ENCODE data around the gene CT47C1.

DNA sequence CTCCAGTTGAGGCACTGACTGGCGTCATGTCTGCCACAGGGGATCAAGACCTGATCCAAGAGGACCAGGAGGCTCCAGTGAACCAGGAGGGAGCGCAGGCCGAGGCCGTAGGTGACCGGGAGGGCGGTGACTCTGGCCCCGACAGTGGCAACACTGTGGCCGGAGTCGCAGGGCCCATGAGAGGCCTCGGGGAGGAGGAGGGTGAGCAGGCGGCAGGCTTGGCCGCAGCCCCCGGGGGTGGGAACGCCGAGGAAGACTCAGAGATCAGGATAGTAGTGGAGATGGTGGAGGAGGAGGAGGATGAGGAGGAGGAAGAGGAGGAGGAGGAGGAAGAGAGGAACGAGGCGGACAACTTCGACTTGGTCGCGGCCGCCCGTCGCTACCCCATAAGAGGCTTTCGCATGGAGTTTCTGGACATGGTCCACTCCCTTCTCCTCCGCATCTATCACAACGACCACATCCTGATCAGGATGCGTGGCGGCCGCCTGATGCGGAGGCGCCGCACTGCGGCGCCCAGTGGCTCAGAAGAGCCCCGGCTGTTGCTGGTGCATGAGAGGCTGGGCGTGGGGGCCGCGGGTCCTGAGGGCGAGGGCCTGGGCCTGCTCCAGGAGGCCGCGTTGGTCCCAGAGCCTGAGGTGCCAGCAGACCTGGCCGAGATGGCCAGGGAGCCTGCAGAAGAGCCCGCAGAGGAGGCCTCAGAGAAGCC is 560 bp downstream of the CT47C1 start:
- TF ChIP-seq, protein P1, sequence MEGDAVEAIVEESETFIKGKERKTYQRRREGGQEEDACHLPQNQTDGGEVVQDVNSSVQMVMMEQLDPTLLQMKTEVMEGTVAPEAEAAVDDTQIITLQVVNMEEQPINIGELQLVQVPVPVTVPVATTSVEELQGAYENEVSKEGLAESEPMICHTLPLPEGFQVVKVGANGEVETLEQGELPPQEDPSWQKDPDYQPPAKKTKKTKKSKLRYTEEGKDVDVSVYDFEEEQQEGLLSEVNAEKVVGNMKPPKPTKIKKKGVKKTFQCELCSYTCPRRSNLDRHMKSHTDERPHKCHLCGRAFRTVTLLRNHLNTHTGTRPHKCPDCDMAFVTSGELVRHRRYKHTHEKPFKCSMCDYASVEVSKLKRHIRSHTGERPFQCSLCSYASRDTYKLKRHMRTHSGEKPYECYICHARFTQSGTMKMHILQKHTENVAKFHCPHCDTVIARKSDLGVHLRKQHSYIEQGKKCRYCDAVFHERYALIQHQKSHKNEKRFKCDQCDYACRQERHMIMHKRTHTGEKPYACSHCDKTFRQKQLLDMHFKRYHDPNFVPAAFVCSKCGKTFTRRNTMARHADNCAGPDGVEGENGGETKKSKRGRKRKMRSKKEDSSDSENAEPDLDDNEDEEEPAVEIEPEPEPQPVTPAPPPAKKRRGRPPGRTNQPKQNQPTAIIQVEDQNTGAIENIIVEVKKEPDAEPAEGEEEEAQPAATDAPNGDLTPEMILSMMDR (IDR thresholded peaks at IDR 0.05; ENCODE audit: borderline replicate concordance, extremely low read depth, low read length, poor library complexity, severe bottlenecking): no peak
- TF ChIP-seq EZH2 (IDR thresholded peaks at IDR 0.05; ENCODE audit: borderline replicate concordance, low read depth, low read length, severe bottlenecking): no peak

All from DND-41 (cell line).